Mesenchymal stem cell (in vitro differentiated cells and primary cell): ENCODE data around the gene NUP98.

Experiments
- DNase-seq: peaks from one replicate; pipeline ENCODE4 v3.0.0-alpha.2; 2013
- H2AFZ ChIP-seq: one replicate; pipeline ENCODE4 v1.6.1; 2013; ENCODE audit warnings: low read depth, mild to moderate bottlenecking, control low read depth, inconsistent platforms, low read length, moderate library complexity
- H2AK5ac ChIP-seq: 2 replicates; pipeline ENCODE4 v1.6.1; 2013; ENCODE audit warnings: low read length, moderate library complexity, mild to moderate bottlenecking, inconsistent platforms; ENCODE audit not compliant: severe bottlenecking
- H2BK120ac ChIP-seq: one replicate; pipeline ENCODE4 v1.6.1; 2013; ENCODE audit warnings: low read depth, mild to moderate bottlenecking, inconsistent platforms, low read length, moderate library complexity
- H2BK12ac ChIP-seq, 2 experiments: one replicate each; pipeline ENCODE4 v1.6.1; 2013; ENCODE audit warnings: inconsistent platforms in 2 of 2, low read length in 2 of 2, mild to moderate bottlenecking in 2 of 2, moderate library complexity in 2 of 2, control low read depth in 1 of 2
- H2BK15ac ChIP-seq: one replicate; pipeline ENCODE4 v1.6.1; 2013; ENCODE audit warnings: mild to moderate bottlenecking, low read depth, inconsistent platforms; ENCODE audit not compliant: poor library complexity, severe bottlenecking
- H2BK5ac ChIP-seq: 2 replicates; pipeline ENCODE4 v1.6.1; 2013; ENCODE audit warnings: low read depth, mild to moderate bottlenecking, low read length, control low read depth, inconsistent platforms; ENCODE audit not compliant: poor library complexity, severe bottlenecking
- H3K14ac ChIP-seq, 2 experiments: one replicate each; pipeline ENCODE4 v1.6.1; 2013; ENCODE audit warnings: inconsistent platforms in 2 of 2, low read length in 2 of 2, control low read depth in 1 of 2, mild to moderate bottlenecking in 1 of 2, moderate library complexity in 1 of 2
- H3K18ac ChIP-seq, 2 experiments: one replicate each; pipeline ENCODE4 v1.6.1; 2013; ENCODE audit warnings: inconsistent platforms in 2 of 2, low read length in 2 of 2, control low read depth in 1 of 2, low read depth in 1 of 2, mild to moderate bottlenecking in 1 of 2
- H3K23ac ChIP-seq, 2 experiments: one replicate each; pipeline ENCODE4 v1.6.1; 2013; ENCODE audit warnings: inconsistent platforms in 2 of 2, low read length in 2 of 2, mild to moderate bottlenecking in 2 of 2, moderate library complexity in 2 of 2, control low read depth in 1 of 2
- H3K27ac ChIP-seq: 2 replicates; pipeline ENCODE4 v1.5.1; 2013; ENCODE audit warnings: mild to moderate bottlenecking, moderate library complexity, low read length, control low read depth, inconsistent platforms; ENCODE audit not compliant: poor library complexity, severe bottlenecking
- H3K27me3 ChIP-seq, 2 experiments: 2 replicates each; pipeline versions ENCODE4 v1.6.1 to v1.7.0; 2013; ENCODE audit warnings: low read length in 2 of 2, mild to moderate bottlenecking in 2 of 2, moderate library complexity in 2 of 2, control low read depth in 1 of 2, inconsistent platforms in 1 of 2; ENCODE audit not compliant: control insufficient read depth in 1 of 2, insufficient read depth in 1 of 2
- H3K36me3 ChIP-seq, 2 experiments: 2 replicates each; pipeline versions ENCODE4 v1.6.1 to v1.7.0; 2013; ENCODE audit warnings: low read length in 2 of 2, control low read depth in 1 of 2, inconsistent platforms in 1 of 2, low read depth in 1 of 2, mild to moderate bottlenecking in 1 of 2; ENCODE audit not compliant: insufficient read depth in 2 of 2, control insufficient read depth in 1 of 2
- H3K4ac ChIP-seq, 2 experiments: one replicate each; pipeline ENCODE4 v1.6.1; 2013; ENCODE audit warnings: inconsistent platforms in 2 of 2, low read length in 2 of 2, mild to moderate bottlenecking in 2 of 2, moderate library complexity in 2 of 2, control low read depth in 1 of 2, low read depth in 1 of 2
- H3K4me1 ChIP-seq: 2 replicates; pipeline ENCODE4 v1.6.1; 2013; ENCODE audit warnings: low read depth, low read length, control low read depth; ENCODE audit not compliant: control insufficient read depth, insufficient read depth
- H3K4me2 ChIP-seq: 2 replicates; pipeline ENCODE4 v1.6.1; 2013; ENCODE audit warnings: low read length, mild to moderate bottlenecking, inconsistent platforms; ENCODE audit not compliant: poor library complexity, severe bottlenecking
- H3K4me3 ChIP-seq, 2 experiments: 2 replicates each; pipeline versions ENCODE4 v1.5.1 to v1.7.0; 2013; ENCODE audit warnings: low read length in 2 of 2, mild to moderate bottlenecking in 2 of 2, control low read depth in 1 of 2, low read depth in 1 of 2; ENCODE audit not compliant: insufficient read depth in 1 of 2
- H3K79me1 ChIP-seq: replicated peaks from 2 replicates; pipeline ENCODE4 v1.6.1; 2013; ENCODE audit warnings: mild to moderate bottlenecking, control low read depth, low read length, inconsistent platforms; ENCODE audit not compliant: poor library complexity, severe bottlenecking
- H3K9ac ChIP-seq: 2 replicates; pipeline ENCODE4 v1.7.0; 2013; ENCODE audit warnings: mild to moderate bottlenecking, low read length, moderate library complexity
- H3K9me3 ChIP-seq: 2 replicates; pipeline ENCODE4 v1.7.0; 2013; ENCODE audit warnings: mild to moderate bottlenecking, low read length; ENCODE audit not compliant: control insufficient read depth
- H4K8ac ChIP-seq: one replicate; pipeline ENCODE4 v1.6.1; 2013; ENCODE audit warnings: inconsistent platforms, mild to moderate bottlenecking, low read length, moderate library complexity
- H4K91ac ChIP-seq: one replicate; pipeline ENCODE4 v1.6.1; 2013; ENCODE audit warnings: mild to moderate bottlenecking, low read length, inconsistent platforms
- WGBS: methylation state at CpG from one replicate; pipeline ENCODE4 v1.1.7; 2013; ENCODE audit warnings: mixed read lengths; 5-methylcytosine and 5-hydroxymethylcytosine counted together

NUP98 gene

GRCh38 chr11:3834664-3835461 is 37.5 kb upstream of the NUP98 start:
- peaks cover 22% of the 10 kb centered on the region for H3K79me1 ChIP-seq
- H2AFZ ChIP-seq, result no peak overlapping the region
- peaks cover 15% of the 10 kb centered on the region for H3K4me1 ChIP-seq
- peak overlapping the region; percentile 4 for H2BK15ac ChIP-seq
- no peak overlapping the region for H3K4me2 ChIP-seq
- no peak overlapping the region for H3K4me3 ChIP-seq
- no peak overlapping the region for H3K23ac ChIP-seq
- no peak overlapping the region for H2BK120ac ChIP-seq
- H3K18ac ChIP-seq, result peak overlapping the region in 1 of 2 experiments; percentile 37
- no peak overlapping the region for H2BK5ac ChIP-seq
- H3K36me3 ChIP-seq, result peaks cover 17 to 55% of the 10 kb centered on the region in 2 experiments
- H3K27ac ChIP-seq, result no peak overlapping the region
- no peak overlapping the region for H4K8ac ChIP-seq
- no peak for DNase-seq
- no peak overlapping the region for H2BK12ac ChIP-seq
- H3K27me3 ChIP-seq, result no peaks in the 10 kb centered on the region
- H3K9ac ChIP-seq, result no peak overlapping the region
- no peak overlapping the region for H3K4ac ChIP-seq
- H3K9me3 ChIP-seq, result no peaks in the 10 kb centered on the region
- no peak overlapping the region for H3K14ac ChIP-seq
- no peak overlapping the region for H2AK5ac ChIP-seq
- WGBS, result 79% methylated on average over 5 of the region's 7 CpGs
- H4K91ac ChIP-seq, result no peak overlapping the region

- no peak for DNase-seq
- WGBS, result 74% methylated on average over 4 of the region's 4 CpGs
- no peak overlapping the region for H2AFZ ChIP-seq
- H4K91ac ChIP-seq, result no peak overlapping the region
- no peak overlapping the region for H4K8ac ChIP-seq
- no peak overlapping the region for H2BK120ac ChIP-seq
- H3K36me3 ChIP-seq, result peaks cover 17 to 59% of the 10 kb centered on the region in 2 experiments
- H3K27me3 ChIP-seq, result no peaks in the 10 kb centered on the region
- no peak overlapping the region for H2BK12ac ChIP-seq
- H2BK5ac ChIP-seq, result no peak overlapping the region
- H3K4me1 ChIP-seq, result peaks cover 12% of the 10 kb centered on the region
- no peak overlapping the region for H3K4me3 ChIP-seq
- H3K18ac ChIP-seq, result no peak overlapping the region
- no peak overlapping the region for H2AK5ac ChIP-seq
- H3K9me3 ChIP-seq, result no peaks in the 10 kb centered on the region
- H3K14ac ChIP-seq, result no peak overlapping the region
- no peak overlapping the region for H3K4ac ChIP-seq
- peaks cover 22% of the 10 kb centered on the region for H3K79me1 ChIP-seq
- no peak overlapping the region for H3K23ac ChIP-seq
- H3K4me2 ChIP-seq, result no peak overlapping the region
- H3K9ac ChIP-seq, result no peak overlapping the region
- H2BK15ac ChIP-seq, result peak overlapping the region; percentile 4
- no peak overlapping the region for H3K27ac ChIP-seq
Observed at GRCh38 chr11:3834349-3834663, 37.0 kb upstream of the NUP98 start.

- Histone ChIP-seq H2BK15ac (no peak overlapping the region), H3K14ac (no peak overlapping the region), H3K4ac (no peak overlapping the region), H3K36me3 (peaks cover 17 to 61% of the 10 kb centered on the region in 2 experiments), H2BK120ac (no peak overlapping the region), H3K23ac (no peak overlapping the region), H3K79me1 (peaks cover 22% of the 10 kb centered on the region), H4K91ac (no peak overlapping the region), H2BK12ac (no peak overlapping the region), H2BK5ac (no peak overlapping the region), H3K4me3 (no peak overlapping the region), H4K8ac (no peak overlapping the region), H3K4me2 (no peak overlapping the region), H3K27me3 (no peaks in the 10 kb centered on the region), H3K9me3 (no peaks in the 10 kb centered on the region), H2AFZ (no peak overlapping the region), H3K18ac (no peak overlapping the region), H3K27ac (no peak overlapping the region), H3K4me1 (peaks cover 8% of the 10 kb centered on the region), H2AK5ac (no peak overlapping the region), H3K9ac (no peak overlapping the region)
- WGBS, result 100% methylated on average over 1 of the region's 2 CpGs
- DNase-seq, result no peak
Observed at GRCh38 chr11:3833449-3833848, 36.1 kb upstream of the NUP98 start.

GRCh38 chr11:3832816-3833215 is 35.5 kb upstream of the NUP98 start:
- H3K9me3 ChIP-seq, result no peaks in the 10 kb centered on the region
- DNase-seq, result no peak
- H3K27ac ChIP-seq, result no peak overlapping the region
- no peak overlapping the region for H2BK12ac ChIP-seq
- no peak overlapping the region for H2BK120ac ChIP-seq
- H3K4me2 ChIP-seq, result no peak overlapping the region
- H4K91ac ChIP-seq, result no peak overlapping the region
- H3K4ac ChIP-seq, result no peak overlapping the region
- no peaks in the 10 kb centered on the region for H3K27me3 ChIP-seq
- H4K8ac ChIP-seq, result no peak overlapping the region
- peaks cover 8% of the 10 kb centered on the region for H3K4me1 ChIP-seq
- H3K79me1 ChIP-seq, result peaks cover 21% of the 10 kb centered on the region
- no peak overlapping the region for H2BK15ac ChIP-seq
- WGBS, result 78% methylated on average over 1 of the region's 2 CpGs
- H3K4me3 ChIP-seq, result no peak overlapping the region
- H2AK5ac ChIP-seq, result no peak overlapping the region
- peaks cover 20 to 63% of the 10 kb centered on the region in 2 experiments for H3K36me3 ChIP-seq
- no peak overlapping the region for H2BK5ac ChIP-seq
- H3K9ac ChIP-seq, result no peak overlapping the region
- H3K23ac ChIP-seq, result no peak overlapping the region
- H3K14ac ChIP-seq, result no peak overlapping the region
- no peak overlapping the region for H3K18ac ChIP-seq
- no peak overlapping the region for H2AFZ ChIP-seq
